Activated CD8-positive, alpha-beta memory T cell treated with anti-CD3 and anti-CD28 coated beads, Interleukin-2, amount 50 U/mL, for 1 hour (primary cell): ENCODE results near the gene DENND4A.

ENCODE experiments used
- DNase-seq: peaks from one replicate; pipeline ENCODE4 v3.0.0-alpha.2; 2020; ENCODE audit errors: extremely low read depth

Gene DENND4A

DNA sequence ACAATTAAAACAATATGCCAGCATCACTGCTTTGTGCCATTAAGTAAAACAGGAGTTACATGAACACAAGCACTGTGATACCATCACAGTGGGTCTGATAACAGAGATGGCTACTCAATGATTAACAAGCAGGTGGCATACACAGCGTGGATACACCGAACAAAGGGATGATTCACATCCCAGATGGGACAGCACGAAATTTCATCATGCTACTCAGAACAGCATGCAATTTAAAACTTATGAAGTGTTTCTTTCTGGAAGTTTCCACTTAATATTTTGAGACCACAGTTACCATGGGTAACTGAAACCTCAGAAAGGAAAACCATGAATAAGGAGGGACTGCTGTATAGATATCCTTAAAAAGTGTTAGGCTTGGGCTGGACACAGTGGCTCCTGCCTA lies 125.8 kb downstream of the DENND4A start:
- no peak for DNase-seq

- no peak for DNase-seq
These were observed 128.6 kb downstream of the DENND4A start for GRCh38 chr15:65663521-65663920.

DNA sequence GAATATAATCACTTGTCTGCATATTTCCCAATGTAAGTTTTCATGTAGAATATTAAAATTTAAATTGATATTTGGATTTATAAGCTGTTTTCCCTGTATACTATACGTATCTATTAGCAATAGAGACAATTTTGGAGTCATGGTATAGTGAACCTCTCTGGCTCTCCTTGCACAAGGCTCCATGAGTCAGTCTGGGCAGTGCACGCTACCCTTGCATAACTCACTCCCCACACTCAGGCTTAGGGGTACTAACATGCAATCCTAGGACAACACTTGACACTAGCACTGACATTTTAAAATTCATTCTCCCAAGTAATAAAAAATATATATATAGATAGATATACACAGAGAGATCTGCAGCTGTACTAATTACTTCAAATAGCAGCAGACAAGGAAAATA lies 131.2 kb downstream of the DENND4A start:
- DNase-seq, result no peak

DNA sequence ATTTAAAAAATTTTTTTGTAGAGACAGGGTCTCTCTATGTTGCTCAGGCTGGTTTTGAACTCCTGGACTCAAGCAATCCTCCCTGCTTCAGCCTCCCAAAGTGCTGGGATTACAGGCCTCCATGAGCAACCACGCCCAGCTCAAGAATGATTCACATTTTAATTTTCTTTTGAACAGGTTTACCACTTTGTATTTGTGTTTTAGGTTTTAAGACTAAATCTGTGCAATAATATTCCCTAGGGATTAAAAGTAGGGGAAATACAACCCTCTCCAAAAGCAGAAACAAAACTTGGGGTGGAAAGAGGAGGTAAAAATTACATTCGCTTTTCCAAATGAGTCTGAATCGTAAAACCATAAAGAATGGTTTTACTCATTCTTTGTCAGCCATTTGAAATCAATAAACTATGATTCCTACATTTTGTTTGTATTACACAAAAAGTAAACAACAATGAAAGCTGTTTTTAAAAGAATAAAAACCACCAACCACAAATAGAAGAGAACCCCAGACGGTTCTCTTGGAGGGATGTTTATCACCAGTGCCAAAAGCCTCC lies 132.5 kb downstream of the DENND4A start:
- DNase-seq, result no peak

DNA sequence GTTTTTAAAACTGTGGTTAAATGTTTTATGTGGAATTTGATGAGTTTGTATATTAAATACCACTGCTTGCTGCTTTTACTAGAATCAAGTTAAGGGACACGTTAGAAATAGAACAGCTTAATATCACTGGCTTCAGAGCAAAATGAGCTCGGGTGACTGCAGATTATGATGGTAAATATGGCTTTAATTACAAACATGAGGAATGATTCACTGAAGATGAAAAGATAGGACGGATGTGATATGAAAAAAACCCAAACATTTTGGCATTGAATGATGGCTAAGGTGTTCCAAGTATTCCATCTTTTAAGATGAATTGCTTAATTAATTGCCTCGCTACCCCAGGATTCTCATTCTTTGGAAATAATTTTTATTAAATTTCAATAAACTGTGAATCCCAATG lies 136.6 kb downstream of the DENND4A start:
- no peak for DNase-seq

DNA sequence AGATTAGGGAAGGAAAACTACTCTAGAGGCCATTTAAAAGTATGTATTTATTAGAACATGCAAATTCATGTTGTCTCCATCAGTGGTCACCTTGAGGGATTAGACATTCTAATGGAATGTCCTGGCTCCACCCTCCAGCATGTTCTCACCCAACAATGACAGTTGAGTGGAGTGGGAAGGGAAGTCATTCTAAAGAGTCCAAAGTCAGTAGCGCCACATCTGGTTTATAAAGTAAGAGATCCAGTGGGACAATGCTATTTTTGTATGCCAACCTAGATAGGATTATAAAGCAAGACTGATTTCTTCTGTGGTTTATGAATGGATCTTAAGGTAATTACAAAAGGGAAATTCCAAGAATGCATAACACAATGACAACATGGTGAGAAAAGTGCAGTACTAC lies 137.1 kb downstream of the DENND4A start:
- no peak for DNase-seq

DNA sequence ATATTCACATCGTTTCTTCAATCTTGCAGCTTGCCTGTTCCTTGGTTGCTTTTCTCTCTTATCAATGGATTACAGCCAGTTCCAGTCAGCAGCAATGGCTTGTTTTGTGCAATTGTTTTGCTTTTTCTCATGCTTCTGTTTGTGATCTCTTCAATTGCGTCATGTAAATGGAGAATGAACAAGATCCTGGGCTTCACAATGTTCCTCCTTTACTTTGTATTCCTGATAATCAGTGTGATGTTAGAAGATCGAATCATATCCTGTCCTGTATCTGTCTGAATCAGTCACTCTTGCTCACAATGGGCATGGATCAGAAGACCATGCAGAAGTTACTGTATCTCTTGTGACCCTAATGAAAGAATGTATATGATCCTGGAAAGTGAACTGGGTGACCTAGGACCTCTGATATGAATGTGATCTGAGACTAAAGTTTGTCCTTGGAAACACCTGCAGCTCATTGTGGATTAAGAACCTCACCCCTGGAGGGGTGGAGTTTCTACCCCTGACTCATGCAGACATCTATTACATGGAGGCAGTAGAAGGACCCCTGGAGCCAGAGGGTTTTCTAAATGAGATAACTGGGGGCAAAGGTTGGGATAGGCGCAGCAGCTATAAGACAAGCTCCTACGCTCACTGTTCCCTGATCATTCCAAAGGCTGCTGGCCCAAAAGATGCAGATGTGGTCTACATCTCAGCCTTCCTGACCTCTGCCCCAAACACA lies 138.1 kb downstream of the DENND4A start:
- no peak for DNase-seq

GRCh38 chr15:65653341-65653740 lies 138.8 kb downstream of the DENND4A start:
- DNase-seq, result no peak

- DNase-seq, result no peak
These were observed 140.0 kb downstream of the DENND4A start for GRCh38 chr15:65651831-65652749.

GRCh38 chr15:65651042-65651322 lies 141.1 kb downstream of the DENND4A start:
- DNase-seq, result no peak

GRCh38 chr15:65650312-65651041 lies 141.6 kb downstream of the DENND4A start:
- DNase-seq, result no peak

DNA sequence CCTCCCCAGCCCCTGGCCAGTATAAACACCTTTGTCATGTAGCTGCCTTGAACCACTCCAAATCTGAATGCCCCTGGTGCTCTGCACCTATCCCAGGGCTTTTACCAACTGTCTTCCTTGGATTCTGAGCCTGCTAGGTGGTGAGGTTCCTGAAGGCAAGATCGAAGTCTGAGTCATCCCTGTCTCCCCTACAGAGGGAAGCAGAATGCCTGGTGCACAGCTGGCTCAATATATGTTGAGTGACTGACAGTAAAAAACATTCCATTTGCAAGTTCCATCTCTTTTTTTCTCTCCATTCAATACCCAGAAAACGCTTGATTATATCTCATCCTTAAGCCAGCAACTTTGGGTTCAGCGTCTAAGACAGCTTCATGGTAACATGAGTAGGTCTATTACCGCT lies 145.6 kb downstream of the DENND4A start:
- no peak for DNase-seq

- DNase-seq, result no peak
These were observed 146.7 kb downstream of the DENND4A start for GRCh38 chr15:65645392-65645791.

- DNase-seq, result no peak
These were observed 147.8 kb downstream of the DENND4A start for GRCh38 chr15:65644282-65644681.

DNA sequence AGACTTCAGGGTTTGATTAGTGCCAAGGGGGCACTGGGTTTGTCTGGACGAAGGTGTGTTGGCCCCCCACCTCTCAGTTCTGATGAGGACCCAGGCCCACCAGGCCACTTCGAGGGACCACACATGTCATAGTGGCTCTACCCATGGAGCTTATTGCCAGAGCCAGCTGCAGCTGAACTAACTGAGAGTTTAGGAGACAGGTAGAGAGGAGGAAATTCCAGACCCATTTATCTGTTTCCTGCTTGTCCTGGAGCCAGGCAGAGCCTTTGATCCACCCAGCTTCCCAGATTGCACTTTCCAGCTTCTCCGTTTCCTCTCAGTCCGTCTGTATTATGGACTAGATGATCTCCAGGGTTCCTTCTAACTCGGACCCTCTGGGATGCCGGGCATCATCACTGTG lies 149.5 kb downstream of the DENND4A start:
- DNase-seq, result no peak

DNA sequence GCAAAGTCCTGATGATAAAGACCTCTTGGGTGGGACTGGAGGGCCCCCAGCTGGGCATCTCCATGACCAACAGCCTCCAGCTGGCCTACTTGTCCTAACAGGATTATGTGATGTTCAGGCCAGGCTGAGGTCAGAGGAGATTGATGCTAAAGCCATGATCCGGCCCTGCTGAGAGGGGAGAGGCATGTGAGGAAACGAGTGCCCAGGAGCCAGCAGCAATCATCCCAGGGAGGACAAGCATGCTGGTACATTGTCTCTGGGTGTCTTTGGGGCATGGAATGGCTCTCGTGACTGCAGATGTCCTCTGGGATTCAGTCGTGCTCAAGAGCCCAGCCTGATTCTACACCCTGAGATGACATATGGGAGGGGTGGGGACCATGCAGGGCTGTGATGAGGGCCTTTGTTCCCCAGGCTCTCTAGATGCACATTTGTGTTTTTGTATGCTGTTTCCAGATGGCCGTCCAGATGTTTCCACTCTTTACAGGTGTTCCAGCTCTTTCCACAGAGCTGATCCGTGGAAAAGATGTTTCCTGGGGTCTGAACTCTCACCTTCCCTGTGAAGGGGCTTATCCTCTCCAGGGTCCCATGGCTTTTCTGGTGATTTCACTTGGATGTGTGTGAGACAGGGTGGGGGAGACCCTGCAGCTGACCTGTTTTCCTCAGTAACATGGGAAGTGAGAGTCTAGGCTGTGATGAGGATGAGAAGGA lies 150.2 kb downstream of the DENND4A start:
- no peak for DNase-seq

DNA sequence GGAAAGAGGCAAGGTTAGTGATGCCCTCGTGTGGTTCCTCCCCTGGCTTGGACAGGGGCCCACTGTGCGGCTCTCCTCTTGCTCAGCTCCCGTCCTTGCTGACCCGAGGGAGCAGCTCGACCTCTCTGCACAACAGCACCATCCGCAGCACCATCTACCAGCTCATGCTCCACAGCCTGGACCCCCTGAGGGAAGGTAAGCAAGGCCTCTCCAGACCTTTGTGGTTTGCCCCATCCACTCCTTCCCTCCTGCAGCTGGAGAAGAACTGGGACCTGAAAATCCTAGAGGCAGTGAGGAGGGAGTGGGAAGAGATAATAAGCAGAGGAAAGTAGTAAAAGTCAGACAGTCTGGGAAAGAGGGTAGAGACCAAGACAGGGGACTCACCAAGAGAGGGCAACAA lies 152.6 kb downstream of the DENND4A start:
- DNase-seq, result no peak

DNA sequence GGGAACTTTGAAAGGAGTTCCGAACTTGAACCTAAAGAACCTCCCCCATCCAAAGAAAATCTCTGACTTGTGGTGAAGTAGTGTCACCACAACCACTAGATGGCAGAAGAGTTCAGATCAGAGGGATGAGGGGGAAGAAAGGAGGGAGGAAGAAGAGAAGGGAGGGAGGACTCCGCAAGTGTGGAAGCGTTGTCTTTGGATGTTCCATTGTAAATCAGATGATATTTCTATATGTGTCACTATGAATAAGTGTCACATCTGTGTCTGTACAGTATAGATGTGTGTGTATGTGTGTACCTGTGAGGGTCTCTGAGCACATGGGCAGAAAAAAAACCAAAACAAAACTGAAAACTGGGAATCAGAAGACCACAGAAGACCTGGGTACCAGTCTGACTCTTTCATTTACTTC lies 153.4 kb downstream of the DENND4A start:
- peak; percentile 17 for DNase-seq

DNA sequence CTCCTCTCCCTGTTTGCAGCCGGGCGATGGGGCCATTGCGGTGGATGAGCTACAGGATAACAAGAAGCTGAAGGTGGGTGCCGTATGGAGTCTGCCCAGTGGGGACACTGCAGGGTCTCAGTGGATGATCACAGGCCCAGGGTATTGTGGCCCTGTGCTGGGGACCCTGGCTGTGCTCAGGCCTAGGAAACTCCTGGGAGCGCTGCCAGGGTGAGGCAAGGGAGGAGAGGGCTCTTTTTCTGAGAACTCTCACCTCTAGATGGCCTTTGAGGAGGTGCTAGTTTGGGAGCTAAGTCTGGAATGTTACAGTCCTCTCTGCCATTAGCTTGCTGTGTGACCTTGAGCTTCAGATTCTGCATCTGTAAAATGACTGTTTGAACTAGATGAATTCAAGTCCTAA lies 154.0 kb downstream of the DENND4A start:
- DNase-seq, result no peak

GRCh38 chr15:65634356-65634755 lies 157.7 kb downstream of the DENND4A start:
- DNase-seq, result no peak

GRCh38 chr15:65633752-65634151 lies 158.3 kb downstream of the DENND4A start:
- no peak for DNase-seq
